Measurements from ENCODE around the gene RASL10A.
A peak's percentile ranks its signal among the peaks of the same experiment; 100 is the strongest.

DNA sequence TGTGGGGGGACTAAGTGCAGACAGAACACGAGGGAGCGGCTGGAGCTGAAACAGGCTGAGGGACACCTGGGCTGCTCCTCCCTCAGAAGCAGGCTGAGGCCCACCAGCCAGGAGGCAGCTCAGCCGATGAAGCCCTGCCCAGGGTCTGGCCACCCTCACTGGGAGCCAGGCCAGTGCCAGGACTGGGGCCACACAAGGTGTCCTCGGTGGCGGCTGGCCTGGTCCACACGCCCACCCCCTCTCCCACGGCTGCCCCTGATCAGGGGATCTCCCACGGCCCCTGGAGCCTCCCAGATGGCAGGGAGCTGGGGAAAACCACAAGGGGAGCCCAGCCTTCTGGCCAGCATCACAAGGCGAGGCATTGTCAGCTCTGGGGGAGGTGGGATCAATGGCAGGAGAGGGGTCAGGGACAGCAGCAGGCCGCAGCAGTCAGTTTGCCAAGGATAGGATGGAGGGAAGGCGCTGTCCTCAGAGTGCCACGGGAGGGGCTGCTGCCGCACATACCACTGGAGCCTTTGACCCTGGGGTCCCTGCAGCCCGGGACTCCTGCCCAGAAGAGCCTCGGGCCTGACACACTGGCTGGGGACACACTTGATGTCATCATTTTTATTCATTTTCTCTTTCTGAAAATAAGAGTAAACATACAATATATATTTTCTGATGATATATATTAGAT lies 11.7 kb upstream of the RASL10A start:
- TF ChIP-seq POLR2AphosphoS5 (IDR thresholded peaks at IDR 0.05): peak; percentile 18 to 68 (median 35)
- TF ChIP-seq, protein P1, sequence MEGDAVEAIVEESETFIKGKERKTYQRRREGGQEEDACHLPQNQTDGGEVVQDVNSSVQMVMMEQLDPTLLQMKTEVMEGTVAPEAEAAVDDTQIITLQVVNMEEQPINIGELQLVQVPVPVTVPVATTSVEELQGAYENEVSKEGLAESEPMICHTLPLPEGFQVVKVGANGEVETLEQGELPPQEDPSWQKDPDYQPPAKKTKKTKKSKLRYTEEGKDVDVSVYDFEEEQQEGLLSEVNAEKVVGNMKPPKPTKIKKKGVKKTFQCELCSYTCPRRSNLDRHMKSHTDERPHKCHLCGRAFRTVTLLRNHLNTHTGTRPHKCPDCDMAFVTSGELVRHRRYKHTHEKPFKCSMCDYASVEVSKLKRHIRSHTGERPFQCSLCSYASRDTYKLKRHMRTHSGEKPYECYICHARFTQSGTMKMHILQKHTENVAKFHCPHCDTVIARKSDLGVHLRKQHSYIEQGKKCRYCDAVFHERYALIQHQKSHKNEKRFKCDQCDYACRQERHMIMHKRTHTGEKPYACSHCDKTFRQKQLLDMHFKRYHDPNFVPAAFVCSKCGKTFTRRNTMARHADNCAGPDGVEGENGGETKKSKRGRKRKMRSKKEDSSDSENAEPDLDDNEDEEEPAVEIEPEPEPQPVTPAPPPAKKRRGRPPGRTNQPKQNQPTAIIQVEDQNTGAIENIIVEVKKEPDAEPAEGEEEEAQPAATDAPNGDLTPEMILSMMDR (IDR thresholded peaks at IDR 0.05 in 8 of 11, conservative IDR thresholded peaks at IDR 0.05 in 3 of 11): no peak

Measured in spleen (tissue), 7 donors.